ENCODE measurements around the gene ZNF697.

The ZNF697 gene

DNA sequence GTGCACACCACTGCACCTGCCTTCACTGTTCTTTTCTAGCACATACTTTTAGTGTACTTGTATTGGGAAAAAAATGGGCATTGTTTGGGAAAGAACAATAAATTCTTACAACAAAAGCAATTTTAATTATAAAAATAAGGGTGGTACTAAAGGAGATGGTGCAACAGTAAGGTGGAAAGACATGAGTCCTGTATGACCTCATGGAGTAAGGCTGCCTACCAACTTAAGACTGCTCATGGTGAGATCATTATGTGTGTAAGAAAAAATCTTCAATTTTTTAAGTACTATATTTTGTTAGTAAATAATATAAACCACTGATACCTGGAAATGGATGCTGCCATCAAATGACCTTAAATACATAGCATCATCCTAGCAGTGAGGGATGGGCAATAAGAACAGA lies 34.1 kb upstream of the ZNF697 start:
- TF ChIP-seq, protein P1, sequence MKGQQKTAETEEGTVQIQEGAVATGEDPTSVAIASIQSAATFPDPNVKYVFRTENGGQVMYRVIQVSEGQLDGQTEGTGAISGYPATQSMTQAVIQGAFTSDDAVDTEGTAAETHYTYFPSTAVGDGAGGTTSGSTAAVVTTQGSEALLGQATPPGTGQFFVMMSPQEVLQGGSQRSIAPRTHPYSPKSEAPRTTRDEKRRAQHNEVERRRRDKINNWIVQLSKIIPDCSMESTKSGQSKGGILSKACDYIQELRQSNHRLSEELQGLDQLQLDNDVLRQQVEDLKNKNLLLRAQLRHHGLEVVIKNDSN (IDR thresholded peaks at IDR 0.05), result no peak
- no peak for TF ChIP-seq REST (IDR thresholded peaks at IDR 0.05; ENCODE audit: low read depth)
- no peak for TF ChIP-seq FOXM1 (IDR thresholded peaks at IDR 0.05; ENCODE audit: borderline replicate concordance, low read depth)
- no peak for TF ChIP-seq ZBTB7A (IDR thresholded peaks at IDR 0.05; ENCODE audit: low read depth)
- no peak for TF ChIP-seq CEBPB (IDR thresholded peaks at IDR 0.05)
- TF ChIP-seq YY1 (IDR thresholded peaks at IDR 0.05; ENCODE audit: low read depth), result no peak
- TF ChIP-seq TEAD4 (IDR thresholded peaks at IDR 0.05), result no peak
- TF ChIP-seq TCF12 (IDR thresholded peaks at IDR 0.05; ENCODE audit: low read depth), result no peak
- TF ChIP-seq EP300 (IDR thresholded peaks at IDR 0.05; ENCODE audit: borderline replicate concordance), result no peak
- TF ChIP-seq TAF1 (IDR thresholded peaks at IDR 0.05; ENCODE audit: low read depth), result no peak
- no peak for TF ChIP-seq CREB1 (IDR thresholded peaks at IDR 0.05; ENCODE audit: low read depth)
- no peak for TF ChIP-seq MAX (IDR thresholded peaks at IDR 0.05)
- TF ChIP-seq EGR1 (IDR thresholded peaks at IDR 0.05), result no peak
- no peak for TF ChIP-seq RAD21 (IDR thresholded peaks at IDR 0.05; ENCODE audit: low read depth)
- no peak for TF ChIP-seq NFIC (IDR thresholded peaks at IDR 0.05)

DNA sequence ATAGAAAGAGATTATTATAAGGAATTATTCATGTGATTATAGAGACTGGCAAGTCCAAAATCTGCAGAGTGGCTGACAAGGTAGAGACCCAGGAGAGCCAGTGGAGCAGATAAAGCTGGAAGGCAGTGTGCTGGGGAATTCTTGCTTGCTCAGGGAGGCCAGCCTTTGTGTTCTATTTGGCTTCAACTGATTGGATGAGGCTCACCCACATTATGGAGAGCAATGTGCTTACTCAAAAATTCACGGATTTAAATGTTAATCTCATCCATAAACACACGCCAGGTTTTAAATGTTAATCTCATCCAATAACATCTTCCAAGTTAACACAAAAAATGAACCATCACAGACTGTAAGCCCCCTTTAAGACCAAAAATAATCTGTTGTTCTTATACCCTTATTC lies 33.5 kb upstream of the ZNF697 start:
- TF ChIP-seq, protein P1 (IDR thresholded peaks at IDR 0.05), result no peak
- TF ChIP-seq CREB1 (IDR thresholded peaks at IDR 0.05; ENCODE audit: low read depth), result no peak
- TF ChIP-seq EP300 (IDR thresholded peaks at IDR 0.05; ENCODE audit: borderline replicate concordance), result no peak
- no peak for TF ChIP-seq EGR1 (IDR thresholded peaks at IDR 0.05)
- no peak for TF ChIP-seq NFIC (IDR thresholded peaks at IDR 0.05)
- TF ChIP-seq MAX (IDR thresholded peaks at IDR 0.05), result no peak
- no peak for TF ChIP-seq YY1 (IDR thresholded peaks at IDR 0.05; ENCODE audit: low read depth)
- no peak for TF ChIP-seq ZBTB7A (IDR thresholded peaks at IDR 0.05; ENCODE audit: low read depth)
- no peak for TF ChIP-seq TAF1 (IDR thresholded peaks at IDR 0.05; ENCODE audit: low read depth)
- no peak for TF ChIP-seq FOXM1 (IDR thresholded peaks at IDR 0.05; ENCODE audit: borderline replicate concordance, low read depth)
- no peak for TF ChIP-seq CEBPB (IDR thresholded peaks at IDR 0.05)
- TF ChIP-seq TEAD4 (IDR thresholded peaks at IDR 0.05), result no peak
- no peak for TF ChIP-seq TCF12 (IDR thresholded peaks at IDR 0.05; ENCODE audit: low read depth)
- no peak for TF ChIP-seq RAD21 (IDR thresholded peaks at IDR 0.05; ENCODE audit: low read depth)

DNA sequence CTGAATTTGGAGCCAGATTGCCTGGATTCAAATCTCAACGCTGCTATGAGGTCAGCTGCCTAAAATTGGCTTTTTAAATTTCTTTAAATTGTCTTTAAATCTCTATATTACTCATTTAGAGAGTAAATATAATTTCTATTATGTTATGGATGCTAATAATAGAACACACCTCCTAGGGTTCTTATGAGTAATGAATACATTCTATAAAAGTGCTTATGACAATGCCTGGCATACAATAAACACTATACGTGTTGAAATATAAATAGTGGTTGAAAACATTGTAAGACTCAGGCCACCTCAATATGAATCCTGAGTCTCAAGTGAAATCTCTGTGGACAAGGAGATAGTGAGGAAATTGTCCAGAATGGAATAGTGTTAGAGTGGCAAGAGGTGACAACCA lies 32.7 kb upstream of the ZNF697 start:
- TF ChIP-seq CEBPB (IDR thresholded peaks at IDR 0.05) (no peak), NFIC (IDR thresholded peaks at IDR 0.05) (no peak), TAF1 (IDR thresholded peaks at IDR 0.05; ENCODE audit: low read depth) (no peak), EGR1 (IDR thresholded peaks at IDR 0.05) (no peak), FOXM1 (IDR thresholded peaks at IDR 0.05; ENCODE audit: borderline replicate concordance, low read depth) (no peak), TEAD4 (IDR thresholded peaks at IDR 0.05) (no peak)

- no peak for TF ChIP-seq MAX (IDR thresholded peaks at IDR 0.05)
- TF ChIP-seq, protein P1 (IDR thresholded peaks at IDR 0.05), result no peak
- TF ChIP-seq YY1 (IDR thresholded peaks at IDR 0.05; ENCODE audit: low read depth), result no peak
- no peak for TF ChIP-seq TAF1 (IDR thresholded peaks at IDR 0.05; ENCODE audit: low read depth)
- TF ChIP-seq NFIC (IDR thresholded peaks at IDR 0.05), result no peak
- no peak for TF ChIP-seq FOXM1 (IDR thresholded peaks at IDR 0.05; ENCODE audit: borderline replicate concordance, low read depth)
- no peak for TF ChIP-seq REST (IDR thresholded peaks at IDR 0.05; ENCODE audit: low read depth)
- no peak for TF ChIP-seq EGR1 (IDR thresholded peaks at IDR 0.05)
- TF ChIP-seq TEAD4 (IDR thresholded peaks at IDR 0.05), result no peak
- no peak for TF ChIP-seq ZBTB7A (IDR thresholded peaks at IDR 0.05; ENCODE audit: low read depth)
- TF ChIP-seq EP300 (IDR thresholded peaks at IDR 0.05; ENCODE audit: borderline replicate concordance), result no peak
- TF ChIP-seq CEBPB (IDR thresholded peaks at IDR 0.05), result no peak
- TF ChIP-seq RAD21 (IDR thresholded peaks at IDR 0.05; ENCODE audit: low read depth), result no peak
Measured at GRCh38 chr1:119680193-119680592, 32.1 kb upstream of the ZNF697 start.

- TF ChIP-seq TAF1 (IDR thresholded peaks at IDR 0.05; ENCODE audit: low read depth) (no peak), YY1 (IDR thresholded peaks at IDR 0.05; ENCODE audit: low read depth) (no peak), EGR1 (IDR thresholded peaks at IDR 0.05) (no peak), REST (IDR thresholded peaks at IDR 0.05; ENCODE audit: low read depth) (no peak), MAX (IDR thresholded peaks at IDR 0.05) (no peak), FOXM1 (IDR thresholded peaks at IDR 0.05; ENCODE audit: borderline replicate concordance, low read depth) (no peak), CEBPB (IDR thresholded peaks at IDR 0.05) (no peak), ZBTB7A (IDR thresholded peaks at IDR 0.05; ENCODE audit: low read depth) (no peak)
- TF ChIP-seq, protein P1 (IDR thresholded peaks at IDR 0.05), result no peak
Measured at GRCh38 chr1:119679223-119679622, 31.2 kb upstream of the ZNF697 start.

Measured in Ishikawa (cell line).